Natural killer cell (primary cell): ENCODE data around the gene GNL3. TPM values are rescaled to one million over a fixed set of nuclear protein-coding genes. Genes with fewer than 3 reads are reported as not detected.
A peak's percentile ranks its signal among the peaks of the same experiment; 100 is the strongest.

Experiments
- ATAC-seq, 3 donors: fragments of 150-1000 bp in 2 of 3; fragments of 200-7000 bp in 1 of 3; cut with Tn5 transposase; 1 replicate in 1 of 3; 2 replicates in 2 of 3; pipeline ENCODE4 v1.10.0; 2021; ENCODE audit warnings: mild to moderate bottlenecking in 2 of 3, moderate library complexity in 2 of 3
- DNase-seq, 2 donors: peaks; one replicate each; pipeline versions ENCODE4 v3.0.0 to v3.0.0-alpha.2; 2013 to 2021; ENCODE audit warnings: mixed read lengths in 1 of 2
- H3K27ac ChIP-seq: one replicate; pipeline ENCODE4 v1.5.1; 2013; ENCODE audit warnings: mild to moderate bottlenecking, low read length
- H3K27me3 ChIP-seq: one replicate; pipeline ENCODE4 v1.6.1; 2013; ENCODE audit warnings: low read length; ENCODE audit not compliant: control insufficient read depth, insufficient read depth
- H3K36me3 ChIP-seq: one replicate; pipeline ENCODE4 v1.6.1; 2013; ENCODE audit warnings: low read length; ENCODE audit not compliant: control insufficient read depth, insufficient read depth
- H3K4me1 ChIP-seq: one replicate; pipeline ENCODE4 v1.6.1; 2013; ENCODE audit warnings: low read length; ENCODE audit not compliant: control insufficient read depth, insufficient read depth
- H3K4me3 ChIP-seq: one replicate; pipeline ENCODE4 v1.5.1; 2013; ENCODE audit warnings: low read length
- H3K9me3 ChIP-seq: one replicate; pipeline ENCODE4 v1.6.1; 2013; ENCODE audit warnings: low read length; ENCODE audit not compliant: control insufficient read depth, insufficient read depth
- H3K27ac Mint-ChIP-seq, 2 donors: one replicate each; pipeline ENCODE4 v1.8.0; 2022; ENCODE audit warnings: mild to moderate bottlenecking in 2 of 2, mixed read lengths in 2 of 2, moderate library complexity in 1 of 2
- H3K27me3 Mint-ChIP-seq, 2 donors: one replicate each; pipeline ENCODE4 v1.8.0; 2022; ENCODE audit warnings: low read depth in 2 of 2, mixed read lengths in 2 of 2
- H3K36me3 Mint-ChIP-seq: one replicate; pipeline ENCODE4 v1.8.0; 2022; ENCODE audit warnings: mixed read lengths
- H3K4me1 Mint-ChIP-seq, 2 donors: one replicate each; pipeline ENCODE4 v1.8.0; 2022; ENCODE audit warnings: mixed read lengths in 2 of 2
- H3K4me3 Mint-ChIP-seq: one replicate; pipeline ENCODE4 v1.8.0; 2022; ENCODE audit warnings: mild to moderate bottlenecking, moderate library complexity, mixed read lengths
- H3K9me3 Mint-ChIP-seq, 2 donors: one replicate each; pipeline ENCODE4 v1.8.0; 2022; ENCODE audit warnings: mixed read lengths in 2 of 2
- CTCF ChIP-seq: fragments of 200-600 bp; IDR thresholded peaks from one replicate; pipeline ENCODE4 v1.8.0; 2022; ENCODE audit warnings: antibody characterized with exemption
- WGBS: methylation state at CpG from one replicate; pipeline ENCODE4 v1.1.7; 2013; ENCODE audit warnings: missing lambda C conversion rate; ENCODE audit not compliant: insufficient coverage; 5-methylcytosine and 5-hydroxymethylcytosine counted together
- intact Hi-C: fragments of 100-400 bp; cut with micrococcal nuclease; formaldehyde crosslinking; loops from one replicate; pipeline ENCODE4 v1.14.2; 2022
- total RNA-seq, 4 donors: library from RNA; stranded (reverse); fragments of 120-200 nt in 1 of 4; gene quantifications; one replicate each; pipeline versions ENCODE4 v1.2.3 to v1.2.4, GENCODE V29; 2013 to 2022

Gene GNL3
- total RNA-seq, result 10 to 100 TPM; 70.7 to 81.1 (median 70.9) TPM
- 87.4 TPM for total RNA-seq (2013)

GRCh38 chr3:52685709-52686691 lies at the start of gene GNL3, which contains the start of gene PBRM1:
TSS of gene GNL3 (plus strand) at chr3:52686032. CDS start at chr3:52686093, 61 bp downstream.
TSS of gene PBRM1 (minus strand) at chr3:52685913.
- intact Hi-C loops, result loop anchor here (1.0 kb wide), 1 partner anchor 20 kb away; the partner anchor contains the start of gene SPCS1
- no peaks in the 10 kb centered on the region for H3K27me3 ChIP-seq
- Mint-ChIP-seq H3K4me1 (peaks cover 30 to 34% of the 10 kb centered on the region in 2 donors), H3K27me3 (no peaks in the 10 kb centered on the region), H3K36me3 (peaks cover 22% of the 10 kb centered on the region), H3K9me3 (no peaks in the 10 kb centered on the region), H3K4me3 (peak within 1 kb of the TSS; percentile 92), H3K27ac (peak within 1 kb of the TSS; percentile 93 to 98)
- H3K36me3 ChIP-seq, result peaks cover 44% of the 10 kb centered on the region
- DNase-seq (peak; percentile 90 to 97), ATAC-seq (peak; percentile 85 to 96 (median 86))
- H3K4me3 ChIP-seq, result peak within 1 kb of the TSS; percentile 77
- peak within 1 kb of the TSS; percentile 93 for H3K27ac ChIP-seq
- H3K9me3 ChIP-seq, result no peaks in the 10 kb centered on the region
- WGBS, result under 1% methylated on average over 82 of the region's 82 CpGs
- no peak for TF ChIP-seq CTCF
- peaks cover 10% of the 10 kb centered on the region for H3K4me1 ChIP-seq

GRCh38 chr3:52636673-52637072 lies 49.2 kb upstream of the GNL3 start:
- intact Hi-C loops, result no loop called here
- Histone ChIP-seq H3K9me3 (no peaks in the 10 kb centered on the region), H3K4me1 (no peaks in the 10 kb centered on the region), H3K27me3 (no peaks in the 10 kb centered on the region), H3K27ac (no peak overlapping the region), H3K4me3 (no peak overlapping the region), H3K36me3 (peaks cover 56% of the 10 kb centered on the region)
- DNase-seq, result no peak
- Mint-ChIP-seq H3K4me1 (peaks cover 0 to 6% of the 10 kb centered on the region in 2 donors), H3K36me3 (peaks cover 10% of the 10 kb centered on the region), H3K9me3 (no peaks in the 10 kb centered on the region), H3K4me3 (no peak overlapping the region), H3K27me3 (no peaks in the 10 kb centered on the region), H3K27ac (peak overlapping the region in 1 of 2 donors; percentile 29)
- 86% methylated on average over 1 of the region's 4 CpGs for WGBS
- ATAC-seq, result no peak
- no peak for TF ChIP-seq CTCF

GRCh38 chr3:52645549-52645948 lies 40.3 kb upstream of the GNL3 start:
- no peak overlapping the region for H3K4me3 Mint-ChIP-seq
- intact Hi-C loops, result no loop called here
- H3K36me3 ChIP-seq, result peaks cover 71% of the 10 kb centered on the region
- H3K27ac ChIP-seq, result no peak overlapping the region
- no peak for ATAC-seq
- H3K27me3 Mint-ChIP-seq, result no peaks in the 10 kb centered on the region
- no peaks in the 10 kb centered on the region for H3K4me1 ChIP-seq
- H3K36me3 Mint-ChIP-seq, result peaks cover 22% of the 10 kb centered on the region
- WGBS, result 98% methylated on average over 6 of the region's 6 CpGs
- H3K4me3 ChIP-seq, result no peak overlapping the region
- H3K9me3 ChIP-seq, result no peaks in the 10 kb centered on the region
- no peaks in the 10 kb centered on the region for H3K9me3 Mint-ChIP-seq
- no peak for DNase-seq
- H3K4me1 Mint-ChIP-seq, result no peaks in the 10 kb centered on the region
- H3K27me3 ChIP-seq, result no peaks in the 10 kb centered on the region
- H3K27ac Mint-ChIP-seq, result peak overlapping the region in 1 of 2 donors; percentile 15
- no peak for TF ChIP-seq CTCF
